ENCODE results near the gene TES.

DNA sequence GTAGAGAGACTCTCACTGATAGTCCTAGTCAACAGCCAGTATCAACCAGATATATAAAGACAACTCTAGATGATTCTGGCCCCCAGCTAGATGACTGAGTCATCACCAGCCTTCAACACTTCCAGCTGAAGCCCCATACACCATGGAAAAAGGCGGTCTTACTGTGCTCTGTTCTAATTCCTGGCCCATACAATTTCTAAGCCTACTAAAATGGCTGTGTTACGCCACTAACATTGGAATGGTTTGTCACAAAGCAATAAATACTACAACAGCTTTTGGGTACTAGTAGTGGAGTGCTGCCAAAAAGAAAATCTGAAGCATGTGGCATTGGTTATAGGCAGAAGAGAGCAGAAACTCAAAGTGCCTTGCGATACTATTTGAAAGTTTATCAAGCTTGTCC lies 13.0 kb upstream of the TES start:
- TF ChIP-seq, protein P1, sequence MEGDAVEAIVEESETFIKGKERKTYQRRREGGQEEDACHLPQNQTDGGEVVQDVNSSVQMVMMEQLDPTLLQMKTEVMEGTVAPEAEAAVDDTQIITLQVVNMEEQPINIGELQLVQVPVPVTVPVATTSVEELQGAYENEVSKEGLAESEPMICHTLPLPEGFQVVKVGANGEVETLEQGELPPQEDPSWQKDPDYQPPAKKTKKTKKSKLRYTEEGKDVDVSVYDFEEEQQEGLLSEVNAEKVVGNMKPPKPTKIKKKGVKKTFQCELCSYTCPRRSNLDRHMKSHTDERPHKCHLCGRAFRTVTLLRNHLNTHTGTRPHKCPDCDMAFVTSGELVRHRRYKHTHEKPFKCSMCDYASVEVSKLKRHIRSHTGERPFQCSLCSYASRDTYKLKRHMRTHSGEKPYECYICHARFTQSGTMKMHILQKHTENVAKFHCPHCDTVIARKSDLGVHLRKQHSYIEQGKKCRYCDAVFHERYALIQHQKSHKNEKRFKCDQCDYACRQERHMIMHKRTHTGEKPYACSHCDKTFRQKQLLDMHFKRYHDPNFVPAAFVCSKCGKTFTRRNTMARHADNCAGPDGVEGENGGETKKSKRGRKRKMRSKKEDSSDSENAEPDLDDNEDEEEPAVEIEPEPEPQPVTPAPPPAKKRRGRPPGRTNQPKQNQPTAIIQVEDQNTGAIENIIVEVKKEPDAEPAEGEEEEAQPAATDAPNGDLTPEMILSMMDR (IDR thresholded peaks at IDR 0.05; ENCODE audit: low read depth, low read length): no peak
- TF ChIP-seq MYC (IDR thresholded peaks at IDR 0.05; ENCODE audit: low read depth, low read length): no peak
